Stimulated activated CD4-positive, alpha-beta T cell treated with anti-CD3 and anti-CD28 coated beads, Interleukin-4, amount 100 ng/mL, for 48 hours (primary cell): ENCODE measurements around the gene MMP24.

Source experiments
- DNase-seq, 2 donors: peaks; one replicate each; pipeline ENCODE4 v3.0.0-alpha.2; 2020; ENCODE audit warnings: low read depth in 2 of 2

The MMP24 gene

DNA sequence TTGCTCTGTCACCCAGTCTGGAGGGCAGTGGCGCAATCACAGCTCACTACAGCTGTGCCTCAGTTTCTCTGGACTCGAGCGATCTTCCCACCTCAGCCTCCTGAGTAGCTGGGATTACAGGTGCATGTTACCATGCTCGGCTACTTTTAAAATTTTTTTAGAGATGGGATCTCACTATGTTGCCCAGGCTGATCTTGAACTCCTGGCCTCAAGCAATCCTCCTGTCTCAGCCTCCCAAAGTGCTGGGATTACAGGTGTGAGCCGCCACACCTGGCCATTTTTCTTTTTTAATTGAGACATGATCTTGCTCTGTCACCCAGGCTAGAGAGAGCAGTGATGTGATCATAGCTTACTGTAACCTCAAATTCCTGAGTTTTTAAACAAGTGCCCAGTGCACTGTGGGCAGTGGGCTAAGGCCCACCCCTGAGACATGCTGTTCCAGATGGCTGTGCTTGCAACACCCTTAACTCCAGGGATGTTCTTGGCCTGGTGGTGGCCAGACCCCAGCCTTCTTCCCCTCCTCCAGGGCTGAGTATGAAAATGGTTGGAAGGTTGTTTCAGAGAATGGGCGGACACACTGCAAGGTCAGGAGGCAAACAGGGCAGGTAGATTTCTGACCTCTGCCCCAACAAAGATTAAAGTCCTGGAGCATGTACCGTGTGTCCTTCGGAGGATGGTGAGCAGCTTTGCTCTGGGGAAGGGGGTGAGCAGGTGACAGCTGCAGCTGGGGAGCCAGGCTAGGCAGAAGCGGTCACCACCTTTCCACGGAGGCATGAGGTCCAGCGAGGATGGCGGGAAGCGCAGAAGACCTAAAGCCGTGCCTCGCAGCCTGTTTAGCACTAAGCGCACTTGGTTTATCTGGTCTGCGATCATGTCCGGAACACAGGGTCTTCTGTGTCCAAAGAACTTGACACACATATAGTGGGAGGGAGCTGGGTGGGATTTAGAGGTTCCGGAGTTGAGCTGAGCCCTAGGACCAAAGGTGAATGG, 67.1 kb downstream of the MMP24 start:
- DNase-seq = no peak

DNA sequence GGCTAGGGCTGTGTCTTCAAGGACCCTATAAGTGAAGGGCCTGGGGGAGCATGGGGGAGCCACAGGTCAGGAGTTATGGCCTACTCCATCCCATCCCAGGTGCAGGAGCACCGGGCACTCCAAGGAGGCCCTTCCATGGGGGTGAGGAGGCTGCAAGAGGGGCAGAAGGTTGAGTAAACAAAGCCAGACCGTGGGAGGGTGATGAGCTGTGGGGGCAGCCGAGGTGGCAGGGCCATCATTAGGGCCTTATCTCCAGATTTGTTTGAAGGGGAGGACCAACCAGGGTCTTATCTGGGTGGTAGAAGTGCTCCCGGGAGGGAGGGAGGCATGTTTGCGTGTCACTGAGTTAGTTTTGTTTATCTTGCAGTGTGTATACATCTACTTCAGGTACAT, 67.8 kb downstream of the MMP24 start:
- DNase-seq = no peak

DNA sequence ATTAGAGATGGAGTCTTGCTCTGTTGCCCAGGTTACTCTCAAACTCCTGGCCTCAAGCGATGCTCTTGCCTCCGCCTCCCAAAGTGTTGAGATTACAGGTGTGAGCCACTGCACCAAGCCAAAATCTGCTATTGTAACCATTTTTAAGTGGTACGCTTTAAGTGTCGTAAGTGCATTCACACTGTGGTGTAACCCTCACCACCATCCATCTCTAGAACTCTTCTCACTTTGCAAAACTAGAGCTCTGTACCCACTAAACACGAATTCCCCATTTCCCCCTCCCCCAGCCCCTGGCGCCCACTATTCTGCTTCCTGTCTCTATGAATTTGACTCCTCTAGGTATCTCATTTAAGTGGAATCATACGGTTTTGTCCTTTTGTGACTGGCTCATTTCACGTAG, 68.6 kb downstream of the MMP24 start:
- no peak for DNase-seq

DNA sequence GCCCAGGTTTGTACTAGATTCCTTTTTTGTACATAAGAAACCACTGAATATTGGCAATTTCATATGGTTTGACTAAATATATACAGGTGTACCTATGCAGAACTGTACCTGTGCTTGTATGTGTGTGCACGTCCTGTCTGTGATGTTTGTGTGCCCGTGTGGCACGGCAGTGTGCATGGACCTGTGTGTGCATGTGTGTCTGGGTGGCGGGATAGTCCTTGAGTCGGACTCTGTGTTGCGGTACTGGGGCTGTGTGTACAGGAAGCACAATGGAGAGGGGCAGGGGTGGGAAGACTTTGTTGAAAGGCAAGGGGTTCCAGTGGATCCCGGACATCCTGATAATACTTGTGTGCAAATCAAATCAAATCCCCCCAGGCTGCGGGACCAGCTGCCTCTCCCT, 69.2 kb downstream of the MMP24 start:
- no peak for DNase-seq

DNA sequence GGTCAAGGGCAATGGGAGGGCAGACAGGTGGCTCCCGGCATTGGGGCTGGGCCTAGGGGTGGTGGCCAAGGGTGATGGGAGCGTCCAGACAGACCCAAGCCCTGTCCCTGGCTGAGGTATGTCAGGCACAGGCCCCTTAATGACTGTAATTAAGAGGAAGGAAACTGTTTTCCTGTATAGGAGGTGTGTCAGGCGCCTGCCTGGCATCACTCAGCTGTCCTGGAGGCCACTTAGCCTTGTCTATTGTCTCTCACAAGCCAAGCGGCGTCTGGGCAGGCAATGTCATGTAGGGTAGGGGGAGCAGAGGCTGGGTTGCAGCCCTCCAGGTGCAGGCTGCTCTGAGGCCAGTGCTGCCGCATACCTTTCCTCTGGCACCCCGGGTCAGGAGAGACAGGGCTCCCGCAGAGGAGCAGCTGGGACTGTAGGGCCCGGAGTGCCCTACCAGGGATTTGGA, 69.6 kb downstream of the MMP24 start:
- no peak for DNase-seq

DNA sequence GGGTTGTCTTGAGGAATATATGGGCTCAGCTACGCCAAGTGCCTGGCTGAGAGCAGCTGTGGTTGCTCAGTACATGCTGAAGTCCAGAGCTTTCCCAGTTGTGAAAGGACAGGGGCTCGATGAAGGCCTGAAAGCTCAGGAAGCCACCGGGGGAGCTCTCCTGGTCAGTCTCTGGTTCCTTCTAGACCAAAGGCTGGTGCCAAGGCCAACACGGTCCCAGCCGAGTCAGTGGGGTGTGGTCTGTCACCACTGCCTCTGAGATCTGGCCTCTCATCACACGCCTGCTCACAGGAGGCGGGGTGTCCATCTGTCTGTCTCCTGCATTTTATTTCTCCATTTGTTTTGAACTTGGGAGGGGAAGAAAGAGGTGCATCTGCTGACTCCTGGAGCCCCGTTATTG, 70.7 kb downstream of the MMP24 start:
- DNase-seq = no peak

DNA sequence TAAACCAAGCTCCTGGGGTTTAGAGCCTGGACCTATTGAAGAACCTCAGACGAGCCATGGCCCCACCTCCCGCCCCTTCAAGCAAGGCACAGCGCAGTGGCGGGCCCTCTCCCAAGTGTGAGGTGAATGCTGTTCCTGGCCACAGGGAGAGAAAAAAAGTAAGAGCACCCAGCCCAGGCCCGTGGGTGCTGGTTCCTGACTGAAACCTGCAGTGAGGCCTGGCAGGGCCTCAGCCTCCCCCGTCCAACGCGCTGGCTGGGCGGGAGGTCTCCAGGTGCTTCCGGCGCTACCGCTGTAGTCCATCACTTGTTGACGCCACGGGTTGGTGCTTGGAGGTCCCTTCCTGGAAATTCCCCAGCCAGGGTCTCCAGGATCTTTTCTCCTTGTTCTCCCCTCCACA, 71.2 kb downstream of the MMP24 start:
- DNase-seq = no peak

DNA sequence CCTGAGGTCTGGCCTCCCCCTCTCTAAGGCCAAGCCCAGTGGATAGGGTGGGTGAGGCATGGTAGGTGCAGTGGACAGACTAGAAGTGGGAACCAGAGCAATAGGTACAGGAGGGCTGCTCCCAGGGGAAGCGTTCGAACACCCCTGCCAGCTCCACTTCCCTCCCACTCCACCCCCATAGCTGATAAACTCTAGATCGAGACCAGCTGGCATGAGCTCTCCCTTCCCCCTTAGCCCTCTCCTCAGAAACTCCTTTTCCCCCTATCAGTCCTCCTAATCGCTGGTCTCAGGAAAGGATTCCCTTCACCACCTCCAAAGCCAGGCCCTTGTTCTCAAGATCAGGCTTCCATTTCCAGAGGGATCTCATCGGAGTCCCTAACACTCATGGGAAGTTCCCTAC, 71.8 kb downstream of the MMP24 start:
- no peak for DNase-seq

DNA sequence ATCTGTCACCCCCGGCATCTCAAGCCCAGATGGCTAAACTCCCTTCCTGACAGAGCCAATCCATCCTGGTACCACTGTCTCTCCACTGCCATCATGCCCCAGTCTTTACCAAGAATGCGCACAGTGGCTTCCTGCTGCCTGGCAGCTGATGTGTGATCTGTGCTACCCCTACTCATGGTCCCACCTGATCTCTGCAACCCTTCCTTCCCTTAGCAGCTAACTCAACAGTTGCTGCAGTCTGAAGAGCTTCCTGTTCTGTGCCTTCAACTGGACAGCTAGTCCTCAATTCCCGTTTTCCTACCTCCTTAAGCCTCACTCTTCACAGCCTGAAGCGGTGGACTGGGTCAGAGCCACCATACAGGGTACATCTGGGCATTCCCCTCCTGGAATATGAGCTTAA, 73.3 kb downstream of the MMP24 start:
- no peak for DNase-seq

DNA sequence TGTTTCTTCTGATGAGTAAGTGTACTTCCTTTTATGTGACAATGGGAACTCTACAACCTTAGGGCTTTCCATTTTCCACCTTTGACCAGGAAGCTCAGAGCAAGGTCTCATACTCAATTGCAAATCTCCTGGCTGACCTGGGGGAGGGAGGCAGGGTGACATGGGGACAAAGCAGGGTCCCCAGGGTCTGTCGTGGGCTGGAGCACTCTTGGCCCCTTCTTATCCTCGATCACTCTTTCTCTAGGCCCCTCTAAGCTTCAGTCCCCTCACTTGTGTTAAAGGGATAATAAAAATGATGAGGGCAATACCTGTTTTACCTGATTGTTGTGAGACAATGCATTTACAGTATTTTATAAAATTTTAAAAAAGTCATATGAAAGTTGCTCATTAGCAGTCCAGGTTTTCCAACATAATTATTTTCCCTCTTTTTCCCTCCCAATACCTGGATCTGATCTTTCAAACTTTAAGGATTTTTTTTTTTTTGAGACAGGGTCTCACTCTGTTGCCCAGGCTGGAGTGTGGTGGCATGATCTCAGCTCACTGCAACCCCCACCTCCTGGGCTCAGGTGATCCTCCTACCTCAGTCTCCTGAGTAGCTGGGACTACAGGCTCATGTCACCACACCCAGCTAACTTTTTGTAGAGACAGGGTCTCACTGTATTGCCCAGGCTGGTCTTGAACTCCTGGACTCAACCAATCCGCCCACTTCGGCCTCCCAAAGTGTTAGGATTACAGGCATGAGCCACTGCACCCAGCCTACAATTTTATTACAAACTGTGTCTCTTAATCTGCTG, 74.2 kb downstream of the MMP24 start:
- no peak for DNase-seq

DNA sequence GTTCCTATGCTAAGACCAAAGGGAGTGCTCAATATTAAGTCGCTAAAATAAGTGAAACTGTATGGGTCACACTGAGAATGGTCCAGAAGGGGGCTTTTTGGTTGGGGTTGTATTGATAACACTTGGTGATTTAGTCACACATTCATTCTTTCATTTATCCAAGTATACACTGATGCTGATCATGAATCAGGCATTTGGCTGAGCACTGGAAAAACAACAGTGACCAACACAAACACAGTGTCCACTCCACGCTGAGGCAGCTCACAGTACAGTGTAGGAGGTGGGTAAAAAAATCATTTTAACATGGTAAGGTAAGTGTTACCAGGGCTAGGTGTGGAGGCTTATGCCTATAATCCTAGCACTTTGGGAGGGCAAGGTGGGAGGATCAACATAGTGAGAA, 74.9 kb downstream of the MMP24 start:
- DNase-seq = no peak

DNA sequence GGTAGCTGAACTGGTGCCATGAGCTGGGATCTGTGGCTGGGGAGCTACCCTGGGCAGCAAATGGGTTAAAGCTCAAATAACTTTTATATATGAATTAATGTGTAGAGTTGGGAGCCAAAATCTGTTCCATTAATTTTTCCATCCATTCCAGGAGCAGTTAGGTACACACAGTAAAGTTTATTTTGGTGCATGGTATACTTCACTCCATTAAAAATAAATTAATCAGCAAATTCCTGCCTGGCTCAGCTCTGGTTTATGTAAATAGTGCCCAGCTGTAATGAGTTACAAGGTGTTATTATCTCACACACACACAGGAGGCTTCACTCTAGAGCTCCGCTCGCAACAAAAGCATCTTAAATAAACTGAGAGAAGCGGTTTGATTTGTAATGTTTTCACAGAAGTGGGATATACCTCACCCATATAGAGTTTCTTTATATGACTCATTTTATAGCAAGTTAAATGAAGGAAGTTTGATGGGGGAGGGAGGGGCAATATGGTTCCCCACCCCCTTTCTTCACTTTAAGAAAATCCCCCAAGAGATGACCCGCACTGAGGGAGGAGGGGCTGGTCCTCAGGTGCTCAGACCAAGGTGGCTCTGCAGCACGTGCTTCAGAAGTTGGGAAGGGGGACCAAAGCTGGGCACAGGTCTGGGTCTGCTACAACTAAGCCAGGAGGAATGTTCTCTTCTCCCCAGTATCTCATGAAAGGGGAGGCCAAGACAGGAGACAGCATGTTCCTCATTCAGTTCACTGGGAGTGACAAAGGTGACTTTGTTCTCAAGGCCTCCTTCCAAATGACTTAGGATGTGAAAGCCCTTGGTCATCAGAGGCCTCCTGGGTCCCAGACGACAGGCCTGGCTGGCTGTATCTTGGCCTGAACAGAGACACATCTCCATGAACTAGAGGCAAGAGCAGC, 76.2 kb downstream of the MMP24 start:
- no peak for DNase-seq

DNA sequence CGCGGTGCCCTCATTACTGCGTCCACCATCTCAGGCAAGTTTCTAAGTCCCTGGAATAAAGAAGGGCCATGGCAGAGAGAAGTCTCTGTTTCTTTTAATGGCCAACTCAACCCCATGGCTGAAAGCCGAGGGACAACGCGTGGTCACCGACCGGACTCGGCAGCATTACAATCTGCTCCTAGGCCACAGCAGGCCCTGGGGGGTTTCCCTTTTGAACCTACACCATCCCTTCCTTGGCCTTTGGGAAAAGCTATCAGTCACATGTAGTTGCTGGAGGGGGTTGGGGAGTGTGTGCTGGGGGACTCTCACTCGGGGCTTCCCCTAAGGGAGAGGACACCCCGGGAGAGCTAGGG, 76.9 kb downstream of the MMP24 start:
- DNase-seq = no peak

DNA sequence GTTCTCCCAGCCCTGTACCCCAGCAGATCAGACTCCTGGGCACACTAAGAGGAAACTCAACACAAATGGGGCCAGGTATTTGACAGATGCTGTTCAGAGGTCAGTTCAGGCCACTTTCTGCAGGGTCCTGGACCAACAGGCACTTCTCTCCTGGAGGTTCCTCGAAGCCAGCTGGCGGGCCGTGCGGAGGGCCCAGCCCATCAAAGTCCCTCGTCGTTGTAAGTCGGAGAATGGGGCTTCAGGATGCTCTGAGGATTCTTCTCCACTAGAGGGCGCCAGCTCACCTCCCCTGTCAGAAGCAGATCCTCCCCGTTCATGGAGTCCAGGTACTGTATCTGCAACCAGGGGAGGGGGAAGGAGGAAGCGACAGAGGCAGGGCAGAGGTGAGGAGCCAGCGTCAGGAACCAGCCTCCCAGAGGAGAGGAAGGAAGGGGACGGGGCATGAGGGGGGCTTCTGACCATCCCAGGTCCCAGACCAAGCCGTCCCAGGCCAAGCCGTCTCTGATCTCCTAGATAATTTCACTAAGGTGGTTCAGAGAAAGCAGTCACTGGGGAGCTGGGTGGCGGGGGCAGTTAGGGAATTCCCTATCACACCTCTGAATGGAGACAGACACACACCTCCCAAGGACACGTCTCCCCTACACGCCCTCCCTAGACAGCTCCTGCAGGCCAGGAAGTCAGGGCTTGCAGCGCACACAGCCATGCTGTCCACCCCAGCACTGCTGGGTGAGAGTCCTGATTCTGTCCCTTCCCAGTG, 77.4 kb downstream of the MMP24 start:
- DNase-seq = peak; percentile 78 to 82

DNA sequence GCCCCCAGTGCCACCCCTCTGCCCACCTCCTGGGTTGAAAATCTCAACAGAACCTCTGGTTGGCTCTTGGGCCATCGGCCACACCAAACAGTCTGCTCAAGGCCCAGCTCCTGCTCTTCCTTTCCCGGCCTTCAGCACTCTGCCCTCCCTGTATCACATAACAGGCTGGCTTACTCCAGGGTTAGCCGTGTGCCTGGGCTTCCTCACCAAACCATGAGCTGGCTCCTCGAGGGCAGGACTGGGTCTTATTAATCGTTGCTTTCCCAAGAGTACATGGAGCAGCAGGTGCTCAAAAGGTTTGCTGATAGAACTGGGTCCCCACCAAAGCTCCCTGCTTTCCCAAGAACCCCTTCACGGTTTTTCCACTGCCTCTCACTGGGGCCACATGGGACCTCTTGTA, 78.5 kb downstream of the MMP24 start:
- no peak for DNase-seq

DNA sequence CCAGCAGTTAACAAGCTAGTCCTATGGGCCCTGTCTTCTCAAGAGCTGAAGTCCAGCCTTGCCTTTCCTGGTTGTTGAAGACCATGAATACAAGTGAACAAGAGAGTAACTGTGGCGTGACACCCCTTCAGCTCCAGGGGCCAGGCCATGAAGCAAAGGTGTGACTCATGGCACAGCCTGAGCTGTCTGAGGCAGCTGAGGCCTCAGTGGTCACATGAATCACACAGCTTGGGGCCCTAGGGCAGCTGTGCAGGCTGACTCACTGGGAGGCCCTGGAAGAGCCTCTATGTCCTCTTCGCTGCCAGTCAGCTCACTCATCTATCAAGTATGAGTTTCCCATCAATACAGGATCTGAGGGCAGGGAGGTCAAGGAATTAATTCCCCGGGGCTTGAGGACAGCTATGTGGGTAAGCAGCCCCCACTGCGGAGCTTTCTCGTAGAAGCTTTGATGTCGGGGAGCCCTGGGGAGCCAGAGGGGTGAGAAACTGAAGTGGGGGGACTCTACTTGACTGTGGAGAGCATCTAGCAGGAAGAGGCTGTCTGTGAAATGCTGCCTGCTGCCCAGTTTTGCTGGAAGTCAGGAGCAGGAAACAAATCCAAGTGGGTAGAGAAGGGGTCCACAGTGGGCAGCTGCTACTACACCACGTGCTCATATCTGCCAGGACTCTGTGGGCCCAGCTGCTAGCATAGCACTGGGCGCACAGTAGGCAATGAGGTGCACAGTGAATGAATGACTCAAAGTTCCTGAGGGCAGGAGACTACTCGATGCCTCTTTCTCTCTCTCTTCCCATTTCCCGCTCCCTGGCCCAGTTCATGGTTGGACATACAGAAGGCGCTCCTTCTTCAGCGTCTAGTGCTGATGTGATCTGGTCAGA, 79.4 kb downstream of the MMP24 start:
- DNase-seq = peak; percentile 72 to 83

DNA sequence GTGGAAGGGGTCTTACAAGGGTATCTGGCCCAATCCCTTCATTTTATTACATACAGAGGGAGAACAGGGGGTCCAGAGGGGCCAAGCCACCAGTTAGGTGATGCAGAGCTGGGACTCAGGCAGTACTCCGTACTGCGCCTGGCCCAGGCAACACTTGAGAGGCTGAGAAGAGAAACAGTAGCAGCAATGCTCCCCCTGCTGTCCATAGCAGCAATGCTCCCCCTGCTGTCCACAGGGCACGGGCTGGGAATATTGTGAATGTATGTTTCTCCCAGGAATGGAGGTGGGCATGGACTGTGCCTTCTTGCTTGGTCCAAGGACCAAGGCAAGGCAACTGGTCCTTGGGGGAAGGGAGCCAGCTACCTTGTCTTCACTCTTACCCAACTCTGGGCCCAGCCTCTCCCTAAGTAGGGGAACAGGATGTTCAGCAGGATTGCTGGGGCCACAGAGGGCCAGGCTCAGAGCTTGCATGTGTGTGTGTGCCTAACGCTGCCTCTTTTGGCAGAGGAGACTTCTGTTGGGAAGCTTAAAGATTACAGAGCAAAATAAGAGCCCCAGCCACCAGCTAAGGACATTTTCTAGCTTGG, 80.5 kb downstream of the MMP24 start:
- DNase-seq = peak; percentile 15 to 20

DNA sequence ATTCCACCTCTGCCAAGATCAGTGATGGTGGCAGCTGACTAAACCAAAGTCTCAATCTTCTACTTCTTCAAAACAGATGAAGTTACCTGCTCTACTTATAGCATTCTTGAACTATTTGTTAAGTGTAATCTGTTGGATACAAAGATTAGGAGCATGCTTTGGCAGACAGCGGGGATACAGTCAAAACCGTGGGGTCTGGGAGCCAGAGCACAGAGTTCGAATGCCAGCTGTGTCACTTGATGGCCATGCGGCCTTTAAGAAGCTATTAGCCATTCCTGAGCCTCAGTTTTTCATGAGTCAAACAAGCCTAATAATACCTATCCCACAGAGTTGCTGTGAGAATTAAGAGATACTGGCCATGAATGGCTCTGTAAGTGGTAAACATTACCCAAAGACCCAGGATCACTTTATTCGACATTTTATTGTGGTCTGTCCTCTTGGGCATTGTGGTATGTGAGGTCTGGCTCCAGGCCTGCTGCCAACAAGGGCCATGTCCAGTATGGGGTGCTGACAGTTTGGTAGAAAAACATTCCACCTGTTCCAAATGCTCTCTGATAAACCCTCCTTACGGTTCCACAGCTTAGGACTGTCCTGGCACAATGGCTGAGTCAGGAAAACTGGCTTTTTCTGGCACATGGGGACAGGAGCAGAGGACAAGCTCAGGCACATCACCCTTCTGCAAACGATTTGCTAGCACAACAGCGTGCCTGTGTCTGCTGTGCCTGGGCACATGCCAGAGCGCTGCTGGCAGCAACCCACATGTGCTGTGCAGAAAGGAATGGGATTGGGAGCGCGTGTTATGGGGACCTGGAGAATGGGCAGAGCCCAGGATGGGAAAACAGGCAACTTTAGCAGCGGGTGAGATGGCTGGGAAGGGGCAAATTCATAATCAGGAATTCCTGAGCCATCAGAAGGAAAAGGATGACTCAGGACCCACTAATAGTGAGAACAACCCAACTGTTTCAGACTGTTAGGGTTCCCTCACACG, 81.5 kb downstream of the MMP24 start:
- DNase-seq = no peak
